ENCODE results near the gene ATP6V0B. TPM values are rescaled to one million over a fixed set of nuclear protein-coding genes. Genes with fewer than 3 reads are reported as not detected.

Gene ATP6V0B
- total RNA-seq, 4 donors from 2014 or later = 111 to 223 (median 139) TPM

DNA sequence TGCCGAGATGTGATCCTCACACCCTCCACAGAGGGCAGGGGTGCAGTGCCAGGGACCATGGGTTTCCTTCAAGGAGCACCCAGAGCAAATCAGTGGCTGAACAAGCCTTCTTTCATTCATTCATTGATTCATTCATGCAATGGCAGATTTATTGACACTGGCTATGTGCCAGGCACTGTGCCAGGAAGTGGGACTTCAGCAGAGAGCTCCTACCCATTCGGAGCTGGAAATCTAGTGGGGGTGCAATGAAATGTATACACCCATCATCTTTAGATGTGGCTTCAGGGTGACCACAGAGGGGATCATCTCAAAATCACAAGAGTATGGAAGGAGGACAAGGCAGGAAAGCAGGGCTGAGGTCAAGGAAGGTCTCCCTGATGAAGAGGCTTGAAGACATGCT lies 37.6 kb downstream of the ATP6V0B start:
- TF ChIP-seq CTCF (IDR thresholded peaks at IDR 0.05) = no peak
- ATAC-seq (ENCODE audit: low FRiP score) (no peak), DNase-seq (ENCODE audit: low spot score) (no peak)

DNA sequence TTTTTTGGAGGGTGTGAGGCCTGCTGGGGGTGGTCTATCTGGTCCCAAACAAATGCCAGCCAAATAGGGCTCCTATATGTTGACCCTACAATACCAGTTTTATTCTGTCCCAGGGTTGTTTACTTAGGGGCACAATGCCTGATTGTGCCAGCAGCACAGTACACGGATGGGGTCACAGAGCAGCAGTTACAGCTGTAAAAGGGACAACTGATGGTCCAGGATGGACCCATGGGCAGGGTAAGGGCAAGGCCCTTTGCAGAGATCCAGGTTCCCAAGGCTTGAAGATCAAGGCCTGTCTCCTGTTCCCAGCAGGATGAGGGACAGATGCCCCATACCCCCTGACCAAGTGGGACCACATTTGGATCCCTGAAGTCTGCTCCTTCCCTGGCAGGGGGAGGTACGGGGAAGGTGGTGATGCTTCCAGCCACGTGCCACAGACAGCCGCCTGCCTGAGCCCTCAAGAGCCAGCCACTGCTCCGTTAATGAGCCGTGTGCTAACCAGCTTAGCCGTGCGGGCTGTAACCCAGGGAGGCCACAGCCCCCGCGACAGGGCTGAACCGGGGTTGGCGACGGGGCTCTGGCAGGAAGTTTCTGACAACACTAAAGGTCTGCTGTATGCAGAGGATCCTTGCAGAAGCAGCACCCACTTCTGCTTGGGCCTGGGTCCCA lies 38.3 kb downstream of the ATP6V0B start:
- DNase-seq (ENCODE audit: low spot score) (no peak), ATAC-seq (ENCODE audit: low FRiP score) (no peak)
- no peak for TF ChIP-seq CTCF (IDR thresholded peaks at IDR 0.05)

- DNase-seq (ENCODE audit: low spot score) (no peak), ATAC-seq (ENCODE audit: low FRiP score) (no peak)
- no peak for TF ChIP-seq CTCF (IDR thresholded peaks at IDR 0.05)
Observed at GRCh38 chr1:44013949-44014348, 39.2 kb downstream of the ATP6V0B start.

DNA sequence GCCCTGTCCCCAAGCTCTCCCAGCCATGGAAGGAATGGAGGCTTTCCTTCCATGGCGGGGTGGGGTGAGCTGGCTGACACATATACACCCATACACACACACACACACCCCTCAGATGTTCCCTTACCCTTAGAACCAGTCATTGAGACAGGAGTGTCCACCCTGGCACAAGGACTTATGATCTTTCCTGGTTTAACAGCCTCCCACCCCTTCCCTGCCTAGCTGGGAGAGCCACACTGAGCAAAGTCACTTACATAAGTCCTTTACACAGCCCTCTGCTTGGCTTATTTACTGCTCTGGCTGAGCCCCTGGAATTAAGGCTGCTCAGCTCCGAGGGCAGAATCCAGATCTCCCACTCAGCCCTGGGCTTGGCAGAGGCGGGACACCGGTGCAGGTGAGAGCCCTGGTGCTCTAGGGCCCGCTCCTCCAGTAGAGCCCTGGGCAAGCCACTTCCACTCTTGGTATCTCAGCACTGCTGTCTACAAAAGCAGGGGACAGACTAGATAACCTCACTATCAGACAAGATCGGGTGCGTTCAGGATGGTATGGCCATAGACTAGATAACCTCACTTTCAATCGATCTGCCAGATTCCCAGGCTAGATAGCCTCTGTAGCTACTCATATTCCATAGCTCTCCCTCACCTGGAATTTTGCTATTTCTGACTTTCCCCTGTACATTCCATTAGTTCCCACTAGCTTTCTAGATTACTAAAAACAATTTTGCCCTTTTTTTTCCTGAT lies 39.8 kb downstream of the ATP6V0B start:
- no peak for DNase-seq (ENCODE audit: low spot score)
- no peak for ATAC-seq (ENCODE audit: low FRiP score)
- no peak for TF ChIP-seq CTCF (IDR thresholded peaks at IDR 0.05)

- no peak for DNase-seq (ENCODE audit: low spot score)
- no peak for TF ChIP-seq CTCF (IDR thresholded peaks at IDR 0.05)
- no peak for ATAC-seq (ENCODE audit: low FRiP score)
Observed at GRCh38 chr1:44015206-44015605, 40.4 kb downstream of the ATP6V0B start.

DNA sequence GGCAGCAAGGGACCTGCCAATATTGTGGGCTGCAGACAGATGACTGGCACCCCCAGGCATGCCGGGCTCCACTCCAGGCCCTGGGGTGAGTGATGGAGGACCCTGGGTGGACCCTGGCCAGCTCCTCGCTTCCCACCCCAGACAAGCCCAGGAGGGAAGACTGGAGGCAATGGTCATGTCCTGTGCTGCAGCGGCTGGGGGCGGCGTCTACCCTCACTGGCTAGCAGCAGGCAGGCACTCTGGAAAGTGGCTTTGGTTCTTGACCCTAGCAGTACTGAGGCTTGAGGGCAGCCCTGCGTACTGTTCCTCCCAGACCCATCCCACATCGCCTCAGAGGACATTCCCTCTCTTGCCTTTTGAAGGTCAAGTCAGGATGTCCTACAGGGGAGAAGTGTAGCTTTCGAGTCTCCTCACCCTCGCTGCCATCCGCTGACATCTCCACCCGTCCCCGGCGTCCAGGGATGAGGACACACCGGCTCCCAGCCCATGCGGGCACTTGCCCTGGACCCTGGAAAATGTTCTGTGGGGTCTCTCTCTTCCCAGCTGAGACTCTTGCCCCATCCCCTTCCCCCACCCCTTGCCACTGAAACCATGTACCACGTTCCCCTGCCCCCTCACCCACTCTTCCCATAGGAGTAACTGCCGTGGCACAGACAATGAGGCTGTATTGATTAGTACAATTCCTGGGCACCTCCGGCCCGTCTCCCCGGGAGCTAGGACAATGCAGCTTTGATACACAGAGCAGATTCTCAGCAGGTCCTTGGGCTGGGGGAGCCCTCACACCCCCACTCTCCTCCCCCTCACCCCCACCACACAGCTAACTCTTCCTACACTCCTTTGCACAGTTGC lies 41.5 kb downstream of the ATP6V0B start:
- TF ChIP-seq CTCF (IDR thresholded peaks at IDR 0.05) = no peak
- no peak for DNase-seq (ENCODE audit: low spot score)
- ATAC-seq (ENCODE audit: low FRiP score) = no peak
